HG02623 (cell line): Measurements from ENCODE around the gene ANKRD60.

Source experiments
- ATAC-seq: cut with Tn5 transposase; IDR thresholded peaks from one replicate; pipeline ENCODE4 v1.9.1; 2021; ENCODE audit warnings: moderate library complexity; ENCODE audit not compliant: unreplicated experiment

The ANKRD60 gene

DNA sequence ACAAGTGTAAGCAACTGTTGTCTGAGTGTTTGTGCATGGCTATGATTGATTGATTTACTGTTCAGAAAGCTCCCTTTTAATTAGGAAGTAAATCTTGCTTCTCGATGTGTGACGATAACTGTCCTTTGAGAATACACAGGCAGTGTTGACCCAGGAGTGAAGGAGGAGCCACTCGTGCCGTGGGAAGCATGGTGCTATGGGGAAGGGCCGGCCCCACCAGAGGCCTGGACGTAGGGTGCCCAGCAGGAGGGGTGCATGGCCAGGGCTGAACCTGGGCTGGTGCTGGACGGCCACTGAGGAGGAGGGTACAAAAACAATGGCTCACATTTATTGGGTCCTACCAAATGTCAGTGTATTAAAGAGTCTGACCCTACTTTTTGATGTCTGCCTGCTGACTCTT lies 60.7 kb downstream of the ANKRD60 start:
- no peak for ATAC-seq
